Activated T-cell treated with anti-CD3 and anti-CD28 coated beads, Interleukin-2, amount 50 U/mL, for 24 hours (primary cell): ENCODE results near the gene RBL2.
"Not testable (repeated sequence)": the region's sequence is repeated elsewhere in the genome, so short reads cannot be mapped to it uniquely, and the experiment has no call there.

Experiments used
- DNase-seq: peaks from one replicate; pipeline ENCODE4 v3.0.0-alpha.2; 2020
- H3K27ac Mint-ChIP-seq: 2 replicates; pipeline ENCODE4 v1.8.0; 2020; ENCODE audit warnings: mild to moderate bottlenecking, mixed read lengths
- H3K27me3 Mint-ChIP-seq: 2 replicates; pipeline ENCODE4 v1.8.0; 2020; ENCODE audit warnings: mixed read lengths
- H3K36me3 Mint-ChIP-seq: 2 replicates; pipeline ENCODE4 v1.8.0; 2020; ENCODE audit warnings: low read depth, mixed read lengths
- H3K4me1 Mint-ChIP-seq: 2 replicates; pipeline ENCODE4 v1.8.0; 2020; ENCODE audit warnings: low read depth, mixed read lengths
- H3K4me3 Mint-ChIP-seq: 2 replicates; pipeline ENCODE4 v1.8.0; 2020; ENCODE audit warnings: mild to moderate bottlenecking, moderate library complexity, mixed read lengths
- H3K9me3 Mint-ChIP-seq: 2 replicates; pipeline ENCODE4 v1.8.0; 2020; ENCODE audit warnings: mixed read lengths

Gene RBL2, protein sequence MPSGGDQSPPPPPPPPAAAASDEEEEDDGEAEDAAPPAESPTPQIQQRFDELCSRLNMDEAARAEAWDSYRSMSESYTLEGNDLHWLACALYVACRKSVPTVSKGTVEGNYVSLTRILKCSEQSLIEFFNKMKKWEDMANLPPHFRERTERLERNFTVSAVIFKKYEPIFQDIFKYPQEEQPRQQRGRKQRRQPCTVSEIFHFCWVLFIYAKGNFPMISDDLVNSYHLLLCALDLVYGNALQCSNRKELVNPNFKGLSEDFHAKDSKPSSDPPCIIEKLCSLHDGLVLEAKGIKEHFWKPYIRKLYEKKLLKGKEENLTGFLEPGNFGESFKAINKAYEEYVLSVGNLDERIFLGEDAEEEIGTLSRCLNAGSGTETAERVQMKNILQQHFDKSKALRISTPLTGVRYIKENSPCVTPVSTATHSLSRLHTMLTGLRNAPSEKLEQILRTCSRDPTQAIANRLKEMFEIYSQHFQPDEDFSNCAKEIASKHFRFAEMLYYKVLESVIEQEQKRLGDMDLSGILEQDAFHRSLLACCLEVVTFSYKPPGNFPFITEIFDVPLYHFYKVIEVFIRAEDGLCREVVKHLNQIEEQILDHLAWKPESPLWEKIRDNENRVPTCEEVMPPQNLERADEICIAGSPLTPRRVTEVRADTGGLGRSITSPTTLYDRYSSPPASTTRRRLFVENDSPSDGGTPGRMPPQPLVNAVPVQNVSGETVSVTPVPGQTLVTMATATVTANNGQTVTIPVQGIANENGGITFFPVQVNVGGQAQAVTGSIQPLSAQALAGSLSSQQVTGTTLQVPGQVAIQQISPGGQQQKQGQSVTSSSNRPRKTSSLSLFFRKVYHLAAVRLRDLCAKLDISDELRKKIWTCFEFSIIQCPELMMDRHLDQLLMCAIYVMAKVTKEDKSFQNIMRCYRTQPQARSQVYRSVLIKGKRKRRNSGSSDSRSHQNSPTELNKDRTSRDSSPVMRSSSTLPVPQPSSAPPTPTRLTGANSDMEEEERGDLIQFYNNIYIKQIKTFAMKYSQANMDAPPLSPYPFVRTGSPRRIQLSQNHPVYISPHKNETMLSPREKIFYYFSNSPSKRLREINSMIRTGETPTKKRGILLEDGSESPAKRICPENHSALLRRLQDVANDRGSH

GRCh38 chr16:53434377-53435065, at the start of gene RBL2:
TSS of gene RBL2 (plus strand) at chr16:53434471. CDS start at chr16:53434557, 86 bp downstream.
- Mint-ChIP-seq H3K27ac (peak within 1 kb of the TSS; percentile 93), H3K9me3 (no peaks in the 10 kb centered on the region), H3K36me3 (peaks cover 22% of the 10 kb centered on the region), H3K4me3 (peak within 1 kb of the TSS; percentile 90), H3K4me1 (peaks cover 47% of the 10 kb centered on the region), H3K27me3 (no peaks in the 10 kb centered on the region)
- DNase-seq, result peak; percentile 89

DNA sequence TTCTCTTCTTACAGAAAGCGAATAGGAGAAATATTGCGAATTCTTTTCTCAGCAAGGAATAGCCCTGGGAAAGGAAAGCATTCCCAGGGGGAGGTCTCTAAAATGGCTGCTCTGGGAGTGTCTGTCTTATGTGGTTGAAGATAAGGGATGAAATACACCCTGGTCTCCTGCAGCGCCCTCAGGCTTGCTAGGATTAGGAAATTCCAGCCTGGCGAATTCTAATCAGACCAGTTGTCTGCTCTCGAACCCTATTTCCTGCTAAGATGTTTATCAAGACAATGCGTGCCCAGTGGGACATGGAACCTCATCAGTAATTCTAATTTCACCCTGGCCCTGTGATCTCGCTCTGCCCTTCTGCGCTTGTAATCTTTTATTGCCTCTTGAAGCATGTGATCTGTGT, 49.7 kb upstream of the RBL2 start:
- not testable (repeated sequence) for DNase-seq, H3K4me1 Mint-ChIP-seq, H3K4me3 Mint-ChIP-seq, H3K27ac Mint-ChIP-seq, H3K27me3 Mint-ChIP-seq
- peaks cover 25% of the 10 kb centered on the region for H3K36me3 Mint-ChIP-seq
- peaks cover 15% of the 10 kb centered on the region for H3K9me3 Mint-ChIP-seq

DNA sequence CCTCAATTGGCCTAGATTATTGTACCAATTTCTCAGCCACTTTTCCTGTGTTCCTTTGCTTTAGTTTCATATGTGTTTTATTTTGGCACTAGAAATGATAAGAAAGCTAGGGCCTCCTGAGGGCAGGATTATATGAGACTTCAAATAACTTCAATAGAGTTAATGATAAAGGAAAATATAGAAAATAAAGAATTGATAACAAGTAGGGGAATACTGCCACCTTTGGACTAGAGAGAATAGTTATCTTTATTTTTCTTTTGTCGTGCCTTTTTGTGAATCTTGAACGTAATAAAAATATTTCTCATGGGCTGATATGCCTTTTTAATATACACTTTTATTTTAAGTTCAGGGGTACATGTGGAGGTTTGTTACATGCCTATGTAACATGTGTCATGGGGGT, 29.3 kb upstream of the RBL2 start:
- H3K9me3 Mint-ChIP-seq, result no peaks in the 10 kb centered on the region
- H3K27ac Mint-ChIP-seq, result no peak overlapping the region
- DNase-seq, result no peak
- no peaks in the 10 kb centered on the region for H3K4me1 Mint-ChIP-seq
- H3K4me3 Mint-ChIP-seq, result no peak overlapping the region
- no peaks in the 10 kb centered on the region for H3K27me3 Mint-ChIP-seq
- H3K36me3 Mint-ChIP-seq, result no peaks in the 10 kb centered on the region

- DNase-seq, result no peak
- Mint-ChIP-seq H3K4me3 (no peak overlapping the region), H3K9me3 (peaks cover 3% of the 10 kb centered on the region), H3K27ac (no peak overlapping the region), H3K27me3 (no peaks in the 10 kb centered on the region), H3K4me1 (peaks cover 7% of the 10 kb centered on the region), H3K36me3 (no peaks in the 10 kb centered on the region)
Measured at GRCh38 chr16:53412549-53412948, 21.7 kb upstream of the RBL2 start.

DNA sequence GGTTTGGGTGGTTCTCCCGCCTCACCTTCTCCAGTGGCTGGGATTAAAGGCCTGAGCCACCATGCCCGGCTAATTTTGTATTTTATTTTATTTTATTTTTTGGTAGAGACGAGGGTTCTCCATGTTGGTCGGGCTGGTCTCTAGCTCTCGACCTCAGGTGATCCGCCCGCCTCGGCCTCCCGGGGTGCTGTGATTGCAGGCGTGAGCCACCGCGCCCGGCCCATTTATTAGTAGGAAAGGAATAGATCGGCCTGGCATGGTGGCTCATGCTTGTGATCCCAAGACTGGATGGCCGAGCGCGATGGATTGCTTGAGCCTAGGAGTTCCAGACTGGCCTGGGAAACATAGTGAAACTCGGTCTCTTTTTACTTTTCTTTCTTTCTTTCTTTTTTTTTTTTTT, 20.4 kb upstream of the RBL2 start:
- H3K9me3 Mint-ChIP-seq, result peaks cover 3% of the 10 kb centered on the region
- no peaks in the 10 kb centered on the region for H3K36me3 Mint-ChIP-seq
- no peak for DNase-seq
- no peak overlapping the region for H3K4me3 Mint-ChIP-seq
- no peaks in the 10 kb centered on the region for H3K27me3 Mint-ChIP-seq
- peaks cover 7% of the 10 kb centered on the region for H3K4me1 Mint-ChIP-seq
- H3K27ac Mint-ChIP-seq, result no peak overlapping the region

GRCh38 chr16:53414381-53414780, 19.9 kb upstream of the RBL2 start:
- Mint-ChIP-seq H3K9me3 (peaks cover 3% of the 10 kb centered on the region), H3K27me3 (no peaks in the 10 kb centered on the region), H3K27ac (no peak overlapping the region), H3K4me1 (peaks cover 9% of the 10 kb centered on the region), H3K4me3 (no peak overlapping the region), H3K36me3 (no peaks in the 10 kb centered on the region)
- DNase-seq, result no peak

DNA sequence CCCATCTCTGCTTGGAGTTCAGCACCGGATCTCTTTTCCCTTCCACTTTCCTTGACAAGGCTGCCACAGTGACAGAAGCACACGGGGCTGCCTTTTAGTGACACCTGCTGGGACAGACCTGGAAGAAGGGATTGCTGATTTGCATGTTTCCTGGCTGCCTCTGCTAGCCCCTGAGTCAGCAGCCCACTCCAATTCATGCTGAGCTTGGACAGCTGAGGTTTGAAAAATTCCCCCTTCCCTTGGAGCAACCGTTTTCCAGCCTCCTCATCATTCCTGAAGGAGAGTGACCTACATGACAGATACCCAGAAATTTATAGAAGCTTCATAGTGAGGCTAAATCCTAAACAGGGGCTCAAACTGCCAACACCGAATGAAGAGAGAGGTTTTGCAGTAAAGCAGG, 18.8 kb upstream of the RBL2 start:
- Mint-ChIP-seq H3K27me3 (no peaks in the 10 kb centered on the region), H3K36me3 (no peaks in the 10 kb centered on the region), H3K9me3 (peaks cover 3% of the 10 kb centered on the region), H3K4me1 (peaks cover 10% of the 10 kb centered on the region), H3K4me3 (no peak overlapping the region), H3K27ac (no peak overlapping the region)
- no peak for DNase-seq

GRCh38 chr16:53417011-53417410, 17.3 kb upstream of the RBL2 start:
- Mint-ChIP-seq H3K9me3 (peaks cover 3% of the 10 kb centered on the region), H3K27me3 (no peaks in the 10 kb centered on the region), H3K4me1 (peaks cover 10% of the 10 kb centered on the region), H3K36me3 (no peaks in the 10 kb centered on the region), H3K27ac (no peak overlapping the region), H3K4me3 (no peak overlapping the region)
- no peak for DNase-seq

DNA sequence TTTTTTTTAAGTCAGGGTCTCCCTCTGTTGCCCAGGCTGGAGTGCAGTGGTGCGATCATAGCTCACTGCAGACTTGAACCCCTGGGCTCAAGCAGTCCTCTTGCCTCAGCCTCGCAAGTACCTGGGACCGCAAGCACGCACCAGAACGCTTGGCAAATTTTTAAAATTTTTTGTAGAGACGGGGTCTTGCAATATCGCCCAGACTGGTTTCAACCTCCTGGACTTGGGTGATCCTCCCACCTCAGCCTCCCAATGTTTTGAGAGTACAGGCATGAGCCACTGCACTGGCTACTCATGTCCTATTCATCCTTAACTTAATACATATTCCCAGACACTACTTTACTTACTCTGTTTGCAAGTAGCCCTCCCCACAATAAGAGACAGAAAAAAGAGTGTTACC, 16.3 kb upstream of the RBL2 start:
- H3K27me3 Mint-ChIP-seq, result no peaks in the 10 kb centered on the region
- H3K36me3 Mint-ChIP-seq, result no peaks in the 10 kb centered on the region
- DNase-seq, result no peak
- H3K4me3 Mint-ChIP-seq, result no peak overlapping the region
- no peak overlapping the region for H3K27ac Mint-ChIP-seq
- peaks cover 3% of the 10 kb centered on the region for H3K9me3 Mint-ChIP-seq
- H3K4me1 Mint-ChIP-seq, result peaks cover 10% of the 10 kb centered on the region

DNA sequence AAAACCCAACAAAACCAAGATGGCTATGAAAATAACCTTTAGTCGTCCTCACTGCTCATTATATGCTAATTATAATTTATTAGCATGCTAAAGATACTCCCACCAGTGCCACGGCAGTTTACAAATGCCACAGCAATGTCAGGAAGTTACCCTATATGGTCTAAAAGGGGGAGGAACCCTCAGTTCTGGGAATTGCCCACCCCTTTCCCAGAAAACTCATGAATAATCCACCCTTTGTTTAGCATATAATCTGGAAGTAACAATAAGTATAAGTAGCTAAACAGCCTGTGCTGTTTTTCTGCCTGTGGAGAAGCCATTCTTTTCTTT, 14.9 kb upstream of the RBL2 start:
- H3K4me1 Mint-ChIP-seq, result peaks cover 10% of the 10 kb centered on the region

GRCh38 chr16:53421248-53421647, 13.0 kb upstream of the RBL2 start:
- no peak overlapping the region for H3K4me3 Mint-ChIP-seq
- H3K9me3 Mint-ChIP-seq, result peaks cover 6% of the 10 kb centered on the region
- peaks cover 3% of the 10 kb centered on the region for H3K4me1 Mint-ChIP-seq
- H3K36me3 Mint-ChIP-seq, result peaks cover 2% of the 10 kb centered on the region
- H3K27ac Mint-ChIP-seq, result no peak overlapping the region
- no peak for DNase-seq
- no peaks in the 10 kb centered on the region for H3K27me3 Mint-ChIP-seq

More for the DNA sequence above, 14.9 kb upstream of the RBL2 start:
- H3K27ac Mint-ChIP-seq, H3K27me3 Mint-ChIP-seq, H3K36me3 Mint-ChIP-seq, DNase-seq, H3K4me3 Mint-ChIP-seq, H3K9me3 Mint-ChIP-seq: not testable (repeated sequence)

DNA sequence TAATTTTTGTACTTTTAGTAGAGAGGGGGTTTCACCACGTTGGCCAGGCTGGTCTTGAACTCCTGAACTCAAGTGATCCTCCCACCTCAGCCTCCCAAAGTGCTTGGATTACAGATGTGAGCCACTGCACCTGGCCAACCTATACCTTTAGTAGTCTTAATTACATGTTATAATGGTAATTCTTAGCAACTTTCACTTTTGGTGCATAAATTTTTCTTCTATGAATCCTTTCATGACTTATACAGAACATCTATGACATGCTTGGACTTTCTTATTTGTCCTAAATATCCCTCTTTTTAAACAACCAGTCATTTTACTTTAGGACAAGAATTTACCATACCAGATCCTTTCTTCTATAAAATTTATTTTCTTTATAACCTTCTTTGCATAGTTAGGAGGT, 10.3 kb upstream of the RBL2 start:
- DNase-seq, H3K36me3 Mint-ChIP-seq, H3K9me3 Mint-ChIP-seq, H3K4me1 Mint-ChIP-seq, H3K27ac Mint-ChIP-seq, H3K4me3 Mint-ChIP-seq, H3K27me3 Mint-ChIP-seq: not testable (repeated sequence)

- peaks cover 4% of the 10 kb centered on the region for H3K9me3 Mint-ChIP-seq
- H3K4me3 Mint-ChIP-seq, result no peak overlapping the region
- peaks cover 4% of the 10 kb centered on the region for H3K4me1 Mint-ChIP-seq
- H3K27me3 Mint-ChIP-seq, result no peaks in the 10 kb centered on the region
- no peak for DNase-seq
- H3K27ac Mint-ChIP-seq, result no peak overlapping the region
- peaks cover 2% of the 10 kb centered on the region for H3K36me3 Mint-ChIP-seq
Measured at GRCh38 chr16:53428681-53429080, 5.6 kb upstream of the RBL2 start.

- H3K27ac Mint-ChIP-seq, result no peak overlapping the region
- H3K4me3 Mint-ChIP-seq, result no peak overlapping the region
- H3K9me3 Mint-ChIP-seq, result no peaks in the 10 kb centered on the region
- H3K27me3 Mint-ChIP-seq, result no peaks in the 10 kb centered on the region
- H3K36me3 Mint-ChIP-seq, result no peaks in the 10 kb centered on the region
- DNase-seq, result no peak
- H3K4me1 Mint-ChIP-seq, result peaks cover 9% of the 10 kb centered on the region
Measured at GRCh38 chr16:53429221-53429943, 4.9 kb upstream of the RBL2 start.
